Mucosa of descending colon (tissue), 3 donors: Measurements from ENCODE around the gene ARHGAP22. TPM values are rescaled to one million over a fixed set of nuclear protein-coding genes. Genes with fewer than 3 reads are reported as not detected.

Source experiments
- ATAC-seq: fragments of 200-7000 bp; cut with Tn5 transposase; one replicate; pipeline ENCODE4 v1.9.1; 2020; ENCODE audit warnings: mild to moderate bottlenecking, moderate library complexity
- DNase-seq, 3 donors: peaks; one replicate each; pipeline ENCODE4 v3.0.0-alpha.2; 2020
- H3K36me3 ChIP-seq: fragments of 200-600 bp; one replicate; pipeline ENCODE4 v1.8.0; 2021; ENCODE audit warnings: low read depth, mild to moderate bottlenecking
- H3K4me1 ChIP-seq: fragments of 200-600 bp; one replicate; pipeline ENCODE4 v1.8.0; 2021; ENCODE audit warnings: low read depth, mild to moderate bottlenecking
- H3K4me3 ChIP-seq: fragments of 200-600 bp; one replicate; pipeline ENCODE4 v1.8.0; 2021; ENCODE audit warnings: mild to moderate bottlenecking
- H3K9me3 ChIP-seq: fragments of 200-600 bp; one replicate; pipeline ENCODE4 v1.8.0; 2021; ENCODE audit warnings: mild to moderate bottlenecking
- intact Hi-C, 2 donors: fragments of 100-400 bp; cut with DNase I in 1 of 2; cut with micrococcal nuclease in 1 of 2; formaldehyde crosslinking; loops; one replicate each; pipeline versions ENCODE4 v1.11.0 to v1.11.1; 2022; cut with DNase I, micrococcal nuclease
- total RNA-seq, 3 donors: library from RNA; stranded (reverse); fragmentation: NEBNext Ultra II Directional in 2 of 3; extraction: Animal tissue kit (Norgen Biotek cat#: 25700) in 2 of 3; gene quantifications; one replicate each; pipeline versions ENCODE4 v1.2.1 to v1.2.4, GENCODE V29; 2021 to 2023
- TF ChIP-seq, protein P1 (sequence below): fragments of 200-600 bp; IDR thresholded peaks from one replicate; pipeline ENCODE4 v1.8.0; 2022; ENCODE audit warnings: antibody characterized with exemption, mild to moderate bottlenecking
- donor health status: DM: no; HTN: no; CAD: no; lungs with moderate emphysema.
- donor health status: DM: no; HTN: no; CAD: no.
- donor health status: DM: no; HTN: yes; CAD: no.

ARHGAP22 gene
- total RNA-seq, 3 donors from 2014 or later = 0.93 to 5.9 (median 1.3) TPM

DNA sequence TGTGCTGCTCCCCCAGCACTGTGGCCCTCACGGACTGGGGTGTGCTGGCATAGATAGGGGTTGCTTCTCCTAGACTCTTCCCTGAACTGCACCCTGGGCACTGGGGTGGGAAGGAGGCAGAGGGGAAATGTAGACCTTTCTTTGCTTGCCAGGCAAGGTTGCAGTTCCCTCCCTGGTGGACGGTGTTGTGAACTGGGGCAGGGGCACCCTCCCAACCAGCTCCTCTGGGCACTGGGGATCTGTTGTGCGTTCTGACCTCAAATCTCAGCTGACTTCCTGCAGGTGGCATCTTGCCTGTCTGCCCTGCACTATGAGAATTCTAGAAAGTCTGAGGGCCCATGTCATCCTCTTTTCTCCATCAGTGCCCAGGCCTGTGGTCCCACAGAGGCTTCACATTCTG is 53.9 kb downstream of the ARHGAP22 start:
- no peaks in the 10 kb centered on the region for H3K36me3 ChIP-seq
- no peaks in the 10 kb centered on the region for H3K9me3 ChIP-seq
- TF ChIP-seq, protein P1, sequence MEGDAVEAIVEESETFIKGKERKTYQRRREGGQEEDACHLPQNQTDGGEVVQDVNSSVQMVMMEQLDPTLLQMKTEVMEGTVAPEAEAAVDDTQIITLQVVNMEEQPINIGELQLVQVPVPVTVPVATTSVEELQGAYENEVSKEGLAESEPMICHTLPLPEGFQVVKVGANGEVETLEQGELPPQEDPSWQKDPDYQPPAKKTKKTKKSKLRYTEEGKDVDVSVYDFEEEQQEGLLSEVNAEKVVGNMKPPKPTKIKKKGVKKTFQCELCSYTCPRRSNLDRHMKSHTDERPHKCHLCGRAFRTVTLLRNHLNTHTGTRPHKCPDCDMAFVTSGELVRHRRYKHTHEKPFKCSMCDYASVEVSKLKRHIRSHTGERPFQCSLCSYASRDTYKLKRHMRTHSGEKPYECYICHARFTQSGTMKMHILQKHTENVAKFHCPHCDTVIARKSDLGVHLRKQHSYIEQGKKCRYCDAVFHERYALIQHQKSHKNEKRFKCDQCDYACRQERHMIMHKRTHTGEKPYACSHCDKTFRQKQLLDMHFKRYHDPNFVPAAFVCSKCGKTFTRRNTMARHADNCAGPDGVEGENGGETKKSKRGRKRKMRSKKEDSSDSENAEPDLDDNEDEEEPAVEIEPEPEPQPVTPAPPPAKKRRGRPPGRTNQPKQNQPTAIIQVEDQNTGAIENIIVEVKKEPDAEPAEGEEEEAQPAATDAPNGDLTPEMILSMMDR = no peak
- H3K4me1 ChIP-seq = no peaks in the 10 kb centered on the region
- no peak overlapping the region for H3K4me3 ChIP-seq
- intact Hi-C loops = loop anchor here in 1 of 2 donors (10.0 kb wide), 1 partner anchor 104 kb away; no protein-coding TSS in a partner anchor
- DNase-seq (no peak), ATAC-seq (no peak)

DNA sequence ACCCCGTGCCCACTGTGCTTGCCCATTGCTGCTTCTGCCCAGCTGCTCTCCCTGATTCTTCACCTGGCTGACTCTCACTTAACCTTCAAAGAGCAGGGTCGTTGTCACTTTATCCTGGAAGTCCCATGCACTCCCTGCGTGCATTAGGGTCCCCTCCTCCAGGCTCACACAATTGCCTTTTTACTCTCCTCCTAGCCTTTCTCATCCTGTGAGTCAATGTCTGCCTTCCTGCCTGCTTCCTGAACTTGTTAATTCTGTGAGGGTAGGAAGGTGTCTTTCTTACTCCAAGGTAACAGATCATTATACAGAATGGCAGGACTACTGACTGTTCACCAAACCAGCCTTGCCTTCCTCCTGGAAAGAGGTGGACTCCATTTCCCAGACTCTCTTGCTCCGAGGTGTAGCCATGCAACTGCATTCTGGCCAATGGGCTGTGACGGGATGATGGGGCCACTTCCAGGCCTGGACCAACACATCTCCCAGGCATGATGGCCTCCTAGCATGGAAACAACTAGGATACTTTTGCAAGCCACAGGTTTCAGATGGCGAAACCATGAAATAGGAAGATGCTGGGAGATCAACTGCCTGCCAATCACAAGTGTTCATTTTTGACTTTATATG is 54.7 kb downstream of the ARHGAP22 start:
- DNase-seq = no peak
- intact Hi-C loops = loop anchor here in 1 of 2 donors (10.0 kb wide), 1 partner anchor 105 kb away; no protein-coding TSS in a partner anchor
- H3K4me3 ChIP-seq = no peak overlapping the region

DNA sequence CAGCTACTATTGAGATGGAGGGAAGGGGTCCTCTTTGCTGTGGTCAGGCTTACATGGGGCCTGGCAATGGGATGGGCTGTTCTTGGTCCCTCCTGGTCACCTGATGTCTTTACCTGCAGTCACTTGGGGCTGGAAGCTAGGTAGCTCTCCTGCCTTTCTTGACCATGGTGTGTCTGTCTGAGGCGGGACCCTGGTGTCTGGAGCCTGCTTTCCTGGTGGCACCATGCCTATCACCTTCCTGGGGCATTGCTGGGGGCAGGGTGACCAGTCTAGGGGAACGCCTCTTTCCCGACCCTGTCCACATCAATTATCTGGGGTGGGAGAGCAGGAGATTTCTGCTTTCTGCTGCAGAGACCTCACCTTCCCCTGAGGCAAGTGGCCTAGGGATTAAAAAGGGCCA is 55.6 kb downstream of the ARHGAP22 start:
- intact Hi-C loops = no loop called here
- no peak overlapping the region for H3K4me3 ChIP-seq
- no peak for DNase-seq
- TF ChIP-seq, protein P1 = no peak
- H3K36me3 ChIP-seq = no peaks in the 10 kb centered on the region
- ATAC-seq = no peak
- H3K9me3 ChIP-seq = no peaks in the 10 kb centered on the region
- no peaks in the 10 kb centered on the region for H3K4me1 ChIP-seq

More for the DNA sequence above, 54.7 kb downstream of the ARHGAP22 start:
- no peaks in the 10 kb centered on the region for H3K4me1 ChIP-seq
- ATAC-seq = no peak
- no peaks in the 10 kb centered on the region for H3K9me3 ChIP-seq
- TF ChIP-seq, protein P1 = no peak
- H3K36me3 ChIP-seq = no peaks in the 10 kb centered on the region

DNA sequence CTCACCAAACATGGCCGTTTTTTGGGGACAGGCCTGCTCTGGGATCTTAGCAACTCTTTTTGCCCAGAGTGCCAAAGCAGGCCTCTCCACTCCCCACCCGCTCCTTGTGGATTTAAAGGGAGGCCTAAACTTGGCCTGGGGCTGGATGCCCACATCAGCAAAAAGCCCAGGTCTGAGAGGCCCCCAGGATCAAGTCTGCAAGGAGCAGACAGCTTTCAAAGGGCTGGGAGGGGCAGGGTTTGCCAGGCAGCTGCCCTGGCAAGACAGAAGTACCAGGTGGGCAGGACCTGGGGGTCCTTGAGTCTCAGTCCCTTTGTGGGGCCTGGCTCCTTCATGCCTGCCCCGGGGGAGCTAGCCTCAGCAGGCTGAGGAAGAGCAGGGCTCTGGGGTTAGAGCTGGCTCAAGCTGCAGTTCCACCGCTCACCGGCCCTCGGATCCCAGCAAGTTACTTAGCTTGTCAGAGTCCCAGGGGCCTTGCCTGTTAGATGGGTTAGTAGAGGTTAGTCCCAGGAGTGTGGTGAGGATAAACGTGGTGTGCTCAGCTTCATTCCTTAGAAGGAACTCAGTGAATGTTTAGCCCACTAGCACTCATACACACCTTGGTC is 56.2 kb downstream of the ARHGAP22 start:
- ATAC-seq (no peak), DNase-seq (no peak)
- intact Hi-C loops = no loop called here
- H3K4me1 ChIP-seq = no peaks in the 10 kb centered on the region
- H3K36me3 ChIP-seq = no peaks in the 10 kb centered on the region
- TF ChIP-seq, protein P1 = no peak
- H3K4me3 ChIP-seq = no peak overlapping the region
- no peaks in the 10 kb centered on the region for H3K9me3 ChIP-seq

DNA sequence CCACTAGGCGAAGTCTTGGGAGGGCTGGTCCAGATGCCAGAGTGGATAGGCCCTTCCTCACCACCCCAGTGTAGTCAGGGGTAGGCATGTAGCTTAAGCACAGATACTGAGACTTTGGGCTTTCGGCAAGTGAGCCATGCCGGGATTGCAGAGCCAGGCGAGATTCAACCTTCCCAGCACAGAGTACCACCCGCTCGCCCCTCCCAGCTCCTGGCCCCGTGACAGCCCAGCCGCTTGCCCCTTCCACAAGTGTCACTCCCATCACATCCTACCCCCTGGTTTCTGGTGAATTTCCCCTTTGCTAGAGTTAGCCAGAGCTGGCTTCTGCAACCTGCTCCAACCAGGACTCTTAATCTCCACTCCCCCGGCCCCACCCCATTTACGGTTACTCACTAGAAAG is 56.9 kb downstream of the ARHGAP22 start:
- no peaks in the 10 kb centered on the region for H3K9me3 ChIP-seq
- ATAC-seq (no peak), DNase-seq (no peak)
- H3K4me1 ChIP-seq = no peaks in the 10 kb centered on the region
- H3K36me3 ChIP-seq = no peaks in the 10 kb centered on the region
- intact Hi-C loops = no loop called here
- TF ChIP-seq, protein P1 = no peak
- H3K4me3 ChIP-seq = no peak overlapping the region
